Measurements from ENCODE around the gene MRGPRG. TPM values are rescaled to one million over a fixed set of nuclear protein-coding genes. Genes with fewer than 3 reads are reported as not detected.

MRGPRG gene
- total and polyA plus RNA-seq, 7 donors = not detected

- no peak overlapping the region for H3K4me3 ChIP-seq
- intact Hi-C loops (cut with DNase I) = no loop called here
- no peak for DNase-seq
- no peaks in the 10 kb centered on the region for H3K27me3 ChIP-seq
- TF ChIP-seq EP300 (IDR thresholded peaks at IDR 0.05) (no peak), POLR2A (IDR thresholded peaks at IDR 0.05) (no peak), POLR2AphosphoS5 (IDR thresholded peaks at IDR 0.05) (no peak)
- TF ChIP-seq, protein P1, sequence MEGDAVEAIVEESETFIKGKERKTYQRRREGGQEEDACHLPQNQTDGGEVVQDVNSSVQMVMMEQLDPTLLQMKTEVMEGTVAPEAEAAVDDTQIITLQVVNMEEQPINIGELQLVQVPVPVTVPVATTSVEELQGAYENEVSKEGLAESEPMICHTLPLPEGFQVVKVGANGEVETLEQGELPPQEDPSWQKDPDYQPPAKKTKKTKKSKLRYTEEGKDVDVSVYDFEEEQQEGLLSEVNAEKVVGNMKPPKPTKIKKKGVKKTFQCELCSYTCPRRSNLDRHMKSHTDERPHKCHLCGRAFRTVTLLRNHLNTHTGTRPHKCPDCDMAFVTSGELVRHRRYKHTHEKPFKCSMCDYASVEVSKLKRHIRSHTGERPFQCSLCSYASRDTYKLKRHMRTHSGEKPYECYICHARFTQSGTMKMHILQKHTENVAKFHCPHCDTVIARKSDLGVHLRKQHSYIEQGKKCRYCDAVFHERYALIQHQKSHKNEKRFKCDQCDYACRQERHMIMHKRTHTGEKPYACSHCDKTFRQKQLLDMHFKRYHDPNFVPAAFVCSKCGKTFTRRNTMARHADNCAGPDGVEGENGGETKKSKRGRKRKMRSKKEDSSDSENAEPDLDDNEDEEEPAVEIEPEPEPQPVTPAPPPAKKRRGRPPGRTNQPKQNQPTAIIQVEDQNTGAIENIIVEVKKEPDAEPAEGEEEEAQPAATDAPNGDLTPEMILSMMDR (IDR thresholded peaks at IDR 0.05) = no peak
- no peaks in the 10 kb centered on the region for H3K4me1 ChIP-seq
- H3K36me3 ChIP-seq = no peaks in the 10 kb centered on the region
- no peak overlapping the region for H3K27ac ChIP-seq
- H3K9me3 ChIP-seq = no peaks in the 10 kb centered on the region
- 84 to 85% methylated on average over 11 of the region's 11 CpGs for WGBS, 2 donors
Observed at GRCh38 chr11:3184732-3185347, 33.8 kb downstream of the MRGPRG start.

GRCh38 chr11:3183523-3183922 lies 35.1 kb downstream of the MRGPRG start:
- TF ChIP-seq POLR2A (IDR thresholded peaks at IDR 0.05) (no peak), POLR2AphosphoS5 (IDR thresholded peaks at IDR 0.05) (no peak), EP300 (IDR thresholded peaks at IDR 0.05) (no peak)
- TF ChIP-seq, protein P1 (IDR thresholded peaks at IDR 0.05) = no peak

DNA sequence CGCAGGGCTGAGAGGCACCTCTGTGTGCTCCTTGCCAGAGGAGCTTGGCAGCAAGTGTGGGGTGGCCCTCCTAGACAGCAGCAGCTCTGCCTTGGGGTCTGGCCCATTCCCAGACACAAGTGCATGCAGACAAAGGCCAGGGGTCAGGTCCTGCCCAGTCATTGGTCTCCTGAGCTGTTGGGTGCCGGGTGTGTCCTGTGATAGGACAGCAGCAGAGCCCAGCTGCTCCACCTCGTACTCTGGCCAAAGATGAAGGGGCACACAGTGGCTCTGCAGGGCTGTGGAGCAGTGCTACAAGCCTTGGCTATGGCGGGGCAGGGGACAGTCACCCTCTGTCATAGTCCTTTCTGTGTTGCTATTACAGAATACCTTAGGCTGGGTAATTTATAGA lies 36.2 kb downstream of the MRGPRG start:
- H3K36me3 ChIP-seq = no peaks in the 10 kb centered on the region
- no peak overlapping the region for H3K4me3 ChIP-seq
- H3K4me1 ChIP-seq = no peaks in the 10 kb centered on the region
- 84 to 92% methylated on average over 4 of the region's 4 CpGs for WGBS, 2 donors
- intact Hi-C loops (cut with DNase I) = no loop called here
- TF ChIP-seq POLR2AphosphoS5 (IDR thresholded peaks at IDR 0.05) (no peak), POLR2A (IDR thresholded peaks at IDR 0.05) (no peak), EP300 (IDR thresholded peaks at IDR 0.05) (no peak)
- TF ChIP-seq, protein P1 (IDR thresholded peaks at IDR 0.05) = no peak
- no peaks in the 10 kb centered on the region for H3K27me3 ChIP-seq
- no peaks in the 10 kb centered on the region for H3K9me3 ChIP-seq
- peak; percentile 52 for DNase-seq
- no peak overlapping the region for H3K27ac ChIP-seq

More at GRCh38 chr11:3183523-3183922, 35.1 kb downstream of the MRGPRG start:
- H3K4me3 ChIP-seq = no peak overlapping the region
- H3K9me3 ChIP-seq = no peaks in the 10 kb centered on the region
- H3K36me3 ChIP-seq = no peaks in the 10 kb centered on the region
- no peak overlapping the region for H3K27ac ChIP-seq
- H3K27me3 ChIP-seq = no peaks in the 10 kb centered on the region
- H3K4me1 ChIP-seq = no peaks in the 10 kb centered on the region
- WGBS, 2 donors = 91% methylated on average over 6 of the region's 6 CpGs
- intact Hi-C loops (cut with DNase I) = no loop called here
- DNase-seq = no peak

GRCh38 chr11:3181725-3182461 lies 36.7 kb downstream of the MRGPRG start:
- intact Hi-C loops (cut with DNase I) = no loop called here
- TF ChIP-seq POLR2A (IDR thresholded peaks at IDR 0.05) (no peak), POLR2AphosphoS5 (IDR thresholded peaks at IDR 0.05) (no peak), EP300 (IDR thresholded peaks at IDR 0.05) (no peak)
- TF ChIP-seq, protein P1 (IDR thresholded peaks at IDR 0.05) = no peak
- Histone ChIP-seq H3K36me3 (no peaks in the 10 kb centered on the region), H3K27me3 (no peaks in the 10 kb centered on the region), H3K4me3 (no peak overlapping the region), H3K4me1 (no peaks in the 10 kb centered on the region), H3K27ac (no peak overlapping the region), H3K9me3 (no peaks in the 10 kb centered on the region)
- 90 to 92% methylated on average over 12 of the region's 12 CpGs for WGBS, 2 donors
- DNase-seq = no peak
